ENCODE data around the gene SNTG2. TPM values are rescaled to one million over a fixed set of nuclear protein-coding genes. Genes with fewer than 3 reads are reported as not detected.

Gene SNTG2
- total and polyA plus RNA-seq, 9 donors, result 0.17 to 5.7 (median 1.3) TPM; not detected in 1

- Histone ChIP-seq H3K9me3 (no peaks in the 10 kb centered on the region), H3K27me3 (no peaks in the 10 kb centered on the region), H3K4me1 (ENCODE audit: insufficient read depth) (no peaks in the 10 kb centered on the region), H3K36me3 (no peaks in the 10 kb centered on the region), H3K27ac (no peak overlapping the region), H3K4me3 (no peak overlapping the region)
- WGBS, 3 donors, result 87 to 88% (median 88%) methylated on average over 16 of the region's 16 CpGs
- DNase-seq, result no peak
- intact Hi-C loops (cut with DNase I), result no loop called here
- TF ChIP-seq EP300 (IDR thresholded peaks at IDR 0.05), result no peak
These were observed 40.0 kb upstream of the SNTG2 start for GRCh38 chr2:910698-911097.

- Histone ChIP-seq H3K27ac (no peak overlapping the region), H3K9me3 (no peaks in the 10 kb centered on the region), H3K36me3 (no peaks in the 10 kb centered on the region), H3K4me3 (no peak overlapping the region), H3K4me1 (ENCODE audit: insufficient read depth) (no peaks in the 10 kb centered on the region), H3K27me3 (no peaks in the 10 kb centered on the region)
- DNase-seq, result no peak
- no peak for TF ChIP-seq CTCF (IDR thresholded peaks at IDR 0.05)
- no peak for TF ChIP-seq EP300 (IDR thresholded peaks at IDR 0.05)
- no peak for TF ChIP-seq POLR2A (IDR thresholded peaks at IDR 0.05)
- WGBS, 3 donors, result 87 to 95% (median 90%) methylated on average over 14 of the region's 14 CpGs
- intact Hi-C loops (cut with DNase I), result no loop called here
These were observed 34.7 kb upstream of the SNTG2 start for GRCh38 chr2:915979-916378.

DNA sequence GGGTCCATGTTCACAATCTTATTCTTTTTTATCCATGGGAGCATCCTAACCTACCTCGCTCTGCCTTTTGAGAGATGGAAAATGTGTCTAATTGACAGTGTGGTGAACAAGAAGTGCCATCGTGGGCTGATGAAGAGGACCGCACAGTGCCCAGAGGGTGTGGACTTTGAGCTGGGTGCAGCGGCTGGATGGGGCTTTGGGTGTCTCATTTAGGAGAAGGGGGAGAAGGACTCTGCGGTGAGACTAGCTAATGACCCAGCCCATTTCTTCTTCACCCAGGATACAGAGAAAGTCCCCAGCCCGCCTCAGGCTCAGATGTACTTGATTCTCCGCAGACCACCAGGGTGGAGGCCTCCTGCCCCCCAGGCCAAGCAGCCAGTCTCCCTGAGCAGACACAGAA lies 33.7 kb upstream of the SNTG2 start:
- Histone ChIP-seq H3K4me1 (ENCODE audit: insufficient read depth) (no peaks in the 10 kb centered on the region), H3K9me3 (no peaks in the 10 kb centered on the region), H3K27me3 (no peaks in the 10 kb centered on the region), H3K36me3 (no peaks in the 10 kb centered on the region), H3K27ac (no peak overlapping the region), H3K4me3 (no peak overlapping the region)
- no peak for TF ChIP-seq CTCF (IDR thresholded peaks at IDR 0.05)
- TF ChIP-seq EP300 (IDR thresholded peaks at IDR 0.05), result no peak
- TF ChIP-seq POLR2A (IDR thresholded peaks at IDR 0.05), result no peak
- intact Hi-C loops (cut with DNase I), result no loop called here
- 96 to 98% (median 97%) methylated on average over 7 of the region's 7 CpGs for WGBS, 3 donors
- DNase-seq, result no peak

DNA sequence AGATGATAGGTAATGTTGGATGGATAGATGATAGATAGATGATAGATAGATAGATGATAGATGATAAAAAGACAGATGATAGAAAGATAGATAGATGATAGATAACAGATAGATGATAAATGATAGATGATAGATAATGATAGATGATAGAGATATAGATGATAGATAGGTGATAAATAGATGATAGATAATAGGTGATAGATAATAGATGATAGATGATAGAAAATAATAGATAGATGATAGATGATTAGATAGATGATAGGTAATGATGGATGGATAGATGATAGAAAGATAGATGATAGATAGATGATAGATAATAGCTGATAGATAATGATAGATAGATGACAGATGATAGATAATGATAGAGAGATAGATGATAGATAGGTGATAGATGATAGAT lies 31.0 kb upstream of the SNTG2 start:
- H3K4me1 ChIP-seq (ENCODE audit: insufficient read depth), result no peaks in the 10 kb centered on the region
- no peak for TF ChIP-seq POLR2A (IDR thresholded peaks at IDR 0.05)
- no peak for TF ChIP-seq EP300 (IDR thresholded peaks at IDR 0.05)
- TF ChIP-seq CTCF (IDR thresholded peaks at IDR 0.05), result no peak

GRCh38 chr2:920573-920972 lies 30.1 kb upstream of the SNTG2 start:
- Histone ChIP-seq H3K9me3 (no peaks in the 10 kb centered on the region), H3K4me3 (no peak overlapping the region), H3K36me3 (no peaks in the 10 kb centered on the region), H3K27me3 (no peaks in the 10 kb centered on the region), H3K4me1 (ENCODE audit: insufficient read depth) (no peaks in the 10 kb centered on the region), H3K27ac (no peak overlapping the region)
- intact Hi-C loops (cut with DNase I), result no loop called here
- 76 to 86% (median 81%) methylated on average over 11 of the region's 11 CpGs for WGBS, 3 donors
- no peak for DNase-seq
- TF ChIP-seq EP300 (IDR thresholded peaks at IDR 0.05) (no peak), POLR2A (IDR thresholded peaks at IDR 0.05) (no peak)

More for the DNA sequence above, 31.0 kb upstream of the SNTG2 start:
- DNase-seq, result no peak
- intact Hi-C loops (cut with DNase I), result no loop called here
- Histone ChIP-seq H3K27me3 (no peaks in the 10 kb centered on the region), H3K4me3 (no peak overlapping the region), H3K27ac (no peak overlapping the region), H3K9me3 (no peaks in the 10 kb centered on the region), H3K36me3 (no peaks in the 10 kb centered on the region)

- Histone ChIP-seq H3K9me3 (no peaks in the 10 kb centered on the region), H3K4me1 (ENCODE audit: insufficient read depth) (no peaks in the 10 kb centered on the region), H3K4me3 (no peak overlapping the region), H3K27me3 (no peaks in the 10 kb centered on the region), H3K36me3 (no peaks in the 10 kb centered on the region), H3K27ac (no peak overlapping the region)
- DNase-seq, result no peak
- WGBS, 3 donors, result 88 to 92% (median 90%) methylated on average over 13 of the region's 13 CpGs
- intact Hi-C loops (cut with DNase I), result no loop called here
- TF ChIP-seq CTCF (IDR thresholded peaks at IDR 0.05), result no peak
- TF ChIP-seq EP300 (IDR thresholded peaks at IDR 0.05), result no peak
- TF ChIP-seq POLR2A (IDR thresholded peaks at IDR 0.05), result no peak
These were observed 29.6 kb upstream of the SNTG2 start for GRCh38 chr2:920999-921398.
